Measurements from ENCODE around the gene HORMAD2.

DNA sequence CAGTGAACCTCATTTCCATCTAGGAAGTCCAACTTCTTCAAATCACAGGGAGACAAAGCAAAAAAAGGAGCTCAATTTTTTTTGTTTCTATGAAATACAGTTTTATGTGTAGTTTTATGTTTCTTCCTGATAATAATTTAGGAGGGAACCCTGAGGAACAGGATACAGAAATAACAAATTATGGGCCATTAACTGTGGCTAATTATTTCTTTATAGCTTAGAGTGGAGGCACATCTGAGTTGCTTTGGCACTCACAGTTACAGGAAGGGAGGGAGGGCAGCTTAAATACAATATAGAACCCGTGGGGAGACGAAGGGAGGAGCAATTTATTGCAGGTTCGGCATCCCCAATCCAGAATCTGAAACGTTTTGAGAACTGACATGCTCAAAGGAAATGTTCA, 37.1 kb upstream of the HORMAD2 start:
- TF ChIP-seq, protein P1, sequence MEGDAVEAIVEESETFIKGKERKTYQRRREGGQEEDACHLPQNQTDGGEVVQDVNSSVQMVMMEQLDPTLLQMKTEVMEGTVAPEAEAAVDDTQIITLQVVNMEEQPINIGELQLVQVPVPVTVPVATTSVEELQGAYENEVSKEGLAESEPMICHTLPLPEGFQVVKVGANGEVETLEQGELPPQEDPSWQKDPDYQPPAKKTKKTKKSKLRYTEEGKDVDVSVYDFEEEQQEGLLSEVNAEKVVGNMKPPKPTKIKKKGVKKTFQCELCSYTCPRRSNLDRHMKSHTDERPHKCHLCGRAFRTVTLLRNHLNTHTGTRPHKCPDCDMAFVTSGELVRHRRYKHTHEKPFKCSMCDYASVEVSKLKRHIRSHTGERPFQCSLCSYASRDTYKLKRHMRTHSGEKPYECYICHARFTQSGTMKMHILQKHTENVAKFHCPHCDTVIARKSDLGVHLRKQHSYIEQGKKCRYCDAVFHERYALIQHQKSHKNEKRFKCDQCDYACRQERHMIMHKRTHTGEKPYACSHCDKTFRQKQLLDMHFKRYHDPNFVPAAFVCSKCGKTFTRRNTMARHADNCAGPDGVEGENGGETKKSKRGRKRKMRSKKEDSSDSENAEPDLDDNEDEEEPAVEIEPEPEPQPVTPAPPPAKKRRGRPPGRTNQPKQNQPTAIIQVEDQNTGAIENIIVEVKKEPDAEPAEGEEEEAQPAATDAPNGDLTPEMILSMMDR (IDR thresholded peaks at IDR 0.05): no peak
- TF ChIP-seq EZH2 (IDR thresholded peaks at IDR 0.05): no peak
- no peak for TF ChIP-seq EZH2phosphoT487 (IDR thresholded peaks at IDR 0.05)
